OCI-LY1 (cell line): ENCODE measurements around the gene YBEY.

ENCODE experiments used
- CTCF ChIP-seq: fragments of 200-600 bp; sonication (generic), shearing (Covaris generic); IDR thresholded peaks from 2 replicates; pipeline ENCODE4 v1.5.1; 2017; ENCODE audit warnings: mild to moderate bottlenecking, antibody characterized with exemption, low read length, moderate library complexity, mixed read lengths
- EZH2 ChIP-seq: fragments of 200-600 bp; sonication (generic), shearing (Covaris generic); IDR thresholded peaks from 2 replicates; pipeline ENCODE4 v1.8.0; 2017; ENCODE audit warnings: borderline replicate concordance, mixed run types, mild to moderate bottlenecking, antibody characterized with exemption, low read length, moderate library complexity, mixed read lengths

- TF ChIP-seq CTCF (no peak), EZH2 (no peak)
Observed at GRCh38 chr21:46304955-46305354, 18.8 kb downstream of the YBEY start.
